Measurements from ENCODE around the gene PHAX. TPM values are rescaled to one million over a fixed set of nuclear protein-coding genes. Genes with fewer than 3 reads are reported as not detected.
"Not testable (repeated sequence)": the region's sequence is repeated elsewhere in the genome, so short reads cannot be mapped to it uniquely, and the experiment has no call there.

PHAX gene
- total and polyA plus RNA-seq, 9 donors, result 24.1 to 63.7 (median 33.5) TPM

- WGBS, 3 donors, result 65 to 84% (median 67%) methylated on average over 1 of the region's 1 CpG
- intact Hi-C loops (cut with DNase I), result no loop called here
- no peak overlapping the region for H3K27ac ChIP-seq
These were observed 50.3 kb downstream of the PHAX start for GRCh38 chr5:126651013-126651577.

GRCh38 chr5:126656401-126657007 lies 55.8 kb downstream of the PHAX start:
- Histone ChIP-seq H3K27me3 (no peaks in the 10 kb centered on the region), H3K4me3 (no peak overlapping the region), H3K4me1 (ENCODE audit: insufficient read depth) (no peaks in the 10 kb centered on the region), H3K36me3 (no peaks in the 10 kb centered on the region), H3K27ac (no peak overlapping the region), H3K9me3 (no peaks in the 10 kb centered on the region)
- DNase-seq, result no peak
- 1 to 3% (median 1%) methylated on average over 5 of the region's 5 CpGs for WGBS, 3 donors
- intact Hi-C loops (cut with DNase I), result no loop called here
- no peak for TF ChIP-seq POLR2A (IDR thresholded peaks at IDR 0.05)
- peak; percentile 18 to 54 (median 50) for TF ChIP-seq CTCF (IDR thresholded peaks at IDR 0.05)

More at GRCh38 chr5:126651013-126651577, 50.3 kb downstream of the PHAX start:
- Histone ChIP-seq H3K4me1 (ENCODE audit: insufficient read depth) (no peaks in the 10 kb centered on the region), H3K36me3 (no peaks in the 10 kb centered on the region), H3K9me3 (no peaks in the 10 kb centered on the region), H3K27me3 (no peaks in the 10 kb centered on the region), H3K4me3 (no peak overlapping the region)
- TF ChIP-seq EP300 (IDR thresholded peaks at IDR 0.05), result no peak
- no peak for TF ChIP-seq CTCF (IDR thresholded peaks at IDR 0.05)
- no peak for TF ChIP-seq POLR2A (IDR thresholded peaks at IDR 0.05)
- DNase-seq, result no peak

- H3K4me1 ChIP-seq (ENCODE audit: insufficient read depth), result no peaks in the 10 kb centered on the region
- 48 to 51% (median 50%) methylated on average over 5 of the region's 5 CpGs for WGBS, 3 donors
- no peaks in the 10 kb centered on the region for H3K36me3 ChIP-seq
- no peaks in the 10 kb centered on the region for H3K27me3 ChIP-seq
- intact Hi-C loops (cut with DNase I), result no loop called here
- H3K27ac ChIP-seq, result no peak overlapping the region
- no peak overlapping the region for H3K4me3 ChIP-seq
- H3K9me3 ChIP-seq, result no peaks in the 10 kb centered on the region
- DNase-seq, result no peak
- TF ChIP-seq POLR2A (IDR thresholded peaks at IDR 0.05), result no peak
- TF ChIP-seq EP300 (IDR thresholded peaks at IDR 0.05), result no peak
- no peak for TF ChIP-seq CTCF (IDR thresholded peaks at IDR 0.05)
These were observed 57.8 kb downstream of the PHAX start for GRCh38 chr5:126658561-126658960.

- Histone ChIP-seq H3K36me3 (no peaks in the 10 kb centered on the region), H3K4me3 (no peak overlapping the region), H3K4me1 (ENCODE audit: insufficient read depth) (no peaks in the 10 kb centered on the region), H3K27ac (no peak overlapping the region), H3K27me3 (no peaks in the 10 kb centered on the region), H3K9me3 (no peaks in the 10 kb centered on the region)
- TF ChIP-seq EP300 (IDR thresholded peaks at IDR 0.05) (no peak), POLR2A (IDR thresholded peaks at IDR 0.05) (no peak)
- intact Hi-C loops (cut with DNase I), result no loop called here
- no peak for DNase-seq
- 90 to 91% (median 90%) methylated on average over 2 of the region's 2 CpGs for WGBS, 3 donors
These were observed 59.2 kb downstream of the PHAX start for GRCh38 chr5:126659805-126660482.

- TF ChIP-seq POLR2A (IDR thresholded peaks at IDR 0.05), result no peak
- no peak for TF ChIP-seq CTCF (IDR thresholded peaks at IDR 0.05)
- no peak for TF ChIP-seq EP300 (IDR thresholded peaks at IDR 0.05)
- no peak for DNase-seq
- intact Hi-C loops (cut with DNase I), result no loop called here
- no peaks in the 10 kb centered on the region for H3K4me1 ChIP-seq (ENCODE audit: insufficient read depth)
- H3K27ac ChIP-seq, result no peak overlapping the region
- H3K4me3 ChIP-seq, result no peak overlapping the region
- no peaks in the 10 kb centered on the region for H3K27me3 ChIP-seq
- no peaks in the 10 kb centered on the region for H3K36me3 ChIP-seq
- H3K9me3 ChIP-seq, result no peaks in the 10 kb centered on the region
- WGBS, 3 donors, result 63 to 76% (median 75%) methylated on average over 2 of the region's 2 CpGs
These were observed 63.8 kb downstream of the PHAX start for GRCh38 chr5:126664586-126664985.

GRCh38 chr5:126670109-126670508 lies 69.4 kb downstream of the PHAX start:
- H3K4me1 ChIP-seq (ENCODE audit: insufficient read depth); H3K36me3 ChIP-seq; H3K9me3 ChIP-seq; DNase-seq; H3K4me3 ChIP-seq; H3K27ac ChIP-seq; H3K27me3 ChIP-seq: not testable (repeated sequence)
- intact Hi-C loops (cut with DNase I), result loop anchor here in 2 of 4 donors (10.0 kb wide), 1 partner anchor 135 kb away; no protein-coding TSS in a partner anchor
- 96 to 100% (median 97%) methylated on average over 1 of the region's 1 CpG for WGBS, 3 donors

GRCh38 chr5:126671681-126672080 lies 70.9 kb downstream of the PHAX start:
- not testable (repeated sequence) for H3K36me3 ChIP-seq; H3K9me3 ChIP-seq; DNase-seq; H3K27ac ChIP-seq; H3K27me3 ChIP-seq; H3K4me1 ChIP-seq (ENCODE audit: insufficient read depth); H3K4me3 ChIP-seq
- 76 to 80% (median 77%) methylated on average over 3 of the region's 3 CpGs for WGBS, 3 donors
- intact Hi-C loops (cut with DNase I), result loop anchor here in 2 of 4 donors (10.0 kb wide), 1 partner anchor 133 kb away; no protein-coding TSS in a partner anchor
